HAP-1 (cell line): Measurements from ENCODE around the gene DPAGT1.

Experiments
- DNase-seq, 2 experiments: peaks; one replicate each; pipeline ENCODE4 v3.0.0-alpha.2; 2016 to 2020; ENCODE audit warnings: low spot score in 2 of 2
- H3K27me3 ChIP-seq: fragments of 250-450 bp; sonication (Bioruptor Pico); 2 replicates; pipeline ENCODE4 v1.5.1; 2020; ENCODE audit warnings: low read depth, mild to moderate bottlenecking, moderate library complexity
- H3K36me3 ChIP-seq: fragments of 250-450 bp; sonication (Bioruptor Pico); replicated peaks from 2 replicates; pipeline ENCODE4 v1.5.1; 2020; ENCODE audit warnings: mild to moderate bottlenecking
- H3K4me1 ChIP-seq: fragments of 250-450 bp; sonication (Bioruptor Pico); 2 replicates; pipeline ENCODE4 v1.5.1; 2020; ENCODE audit warnings: mild to moderate bottlenecking
- H3K4me3 ChIP-seq: fragments of 250-450 bp; sonication (Bioruptor Pico); 2 replicates; pipeline ENCODE4 v1.5.1; 2020; ENCODE audit warnings: mild to moderate bottlenecking, moderate library complexity
- H3K9me3 ChIP-seq: fragments of 250-450 bp; sonication (Bioruptor Pico); 2 replicates; pipeline ENCODE4 v1.5.1; 2020; ENCODE audit warnings: mild to moderate bottlenecking, moderate library complexity
- in situ Hi-C: fragments of 300-500 bp; cut with MboI; formaldehyde crosslinking; loops from 3 replicates; pipeline ENCODE4 v1.14.3; 2020; ENCODE audit warnings: low sequenced_read_pairs, inconsistent platforms, mixed read lengths

Gene DPAGT1

DNA sequence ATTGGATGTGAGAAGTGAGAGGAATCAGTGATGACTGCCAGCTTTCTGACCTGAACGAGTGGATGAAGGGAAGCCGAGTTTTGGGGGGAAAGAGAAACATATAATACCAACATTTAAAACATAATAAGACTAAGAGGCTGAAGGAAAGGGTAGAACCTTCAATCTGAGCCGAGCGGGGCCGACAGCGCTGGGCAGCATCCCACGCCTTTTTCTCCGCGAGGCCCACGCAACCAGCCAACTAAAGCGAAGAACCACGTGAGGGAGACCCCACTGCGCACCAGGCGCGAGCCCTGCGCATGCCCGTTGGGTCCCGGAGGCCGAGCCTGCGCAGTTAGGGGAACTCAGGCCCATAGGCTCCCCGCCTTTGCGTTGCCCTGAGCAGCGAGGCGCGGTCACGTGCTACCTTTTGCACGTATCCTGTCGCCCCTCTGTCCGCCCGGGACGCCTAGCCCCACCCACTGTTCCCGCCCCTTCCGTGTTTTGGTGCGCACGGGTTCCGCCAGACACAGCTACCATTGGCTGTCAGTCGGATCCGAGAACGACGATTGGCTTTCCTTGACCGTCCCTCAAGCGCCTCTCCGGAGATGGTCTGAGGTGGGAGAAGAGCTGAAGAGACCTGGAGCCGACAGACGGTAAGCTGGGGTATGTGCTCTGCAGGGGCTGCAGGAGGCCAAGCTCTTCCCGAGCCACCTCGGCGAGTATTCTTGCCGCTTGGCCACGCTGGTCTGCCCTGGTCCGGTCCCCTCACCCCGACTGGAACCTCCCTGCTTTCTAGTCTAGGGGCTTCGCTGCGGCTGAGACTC is 19.6 kb upstream of the DPAGT1 start, which contains the start of gene HINFP:
Gene HINFP, plus strand, starts transcription at position 573 of the 803 bp plus-strand sequence. CDS start 5,365 bp downstream, outside the sequence.
- H3K4me1 ChIP-seq, result peaks cover 13% of the 10 kb centered on the region
- H3K36me3 ChIP-seq, result peaks cover 16% of the 10 kb centered on the region
- peak; percentile 98 to 100 for DNase-seq
- in situ Hi-C loops, result no loop called here
- H3K9me3 ChIP-seq, result no peaks in the 10 kb centered on the region
- peak within 1 kb of the TSS; percentile 83 for H3K4me3 ChIP-seq
- H3K27me3 ChIP-seq, result no peaks in the 10 kb centered on the region

GRCh38 chr11:119120639-119121007 is 19.0 kb upstream of the DPAGT1 start:
- in situ Hi-C loops, result no loop called here
- peak; percentile 61 to 74 for DNase-seq
- H3K36me3 ChIP-seq, result peaks cover 17% of the 10 kb centered on the region
- peaks cover 13% of the 10 kb centered on the region for H3K4me1 ChIP-seq
- no peaks in the 10 kb centered on the region for H3K9me3 ChIP-seq
- peak overlapping the region; percentile 83 for H3K4me3 ChIP-seq
- no peaks in the 10 kb centered on the region for H3K27me3 ChIP-seq

DNA sequence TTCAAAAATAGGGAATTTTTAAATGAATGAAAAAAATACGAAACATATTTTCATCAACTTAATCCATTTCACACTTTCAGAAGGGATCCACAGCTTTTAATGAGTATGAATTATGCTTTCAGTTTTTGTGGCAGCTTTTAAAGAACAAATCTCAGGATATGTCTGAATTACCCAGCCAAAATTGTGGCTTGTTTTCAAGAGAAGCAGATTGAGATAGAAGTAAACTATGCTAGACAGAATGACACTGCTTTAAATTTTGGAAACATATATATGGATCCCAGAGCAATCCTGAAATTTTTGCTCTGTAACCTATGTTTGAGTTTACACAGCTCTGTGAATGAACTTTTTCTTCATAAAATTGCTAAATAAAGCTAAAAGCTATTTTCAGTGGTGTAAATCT is 17.3 kb upstream of the DPAGT1 start:
- in situ Hi-C loops, result no loop called here

GRCh38 chr11:119118227-119118626 is 16.6 kb upstream of the DPAGT1 start:
- in situ Hi-C loops, result no loop called here
- no peaks in the 10 kb centered on the region for H3K9me3 ChIP-seq
- no peaks in the 10 kb centered on the region for H3K27me3 ChIP-seq
- DNase-seq, result no peak
- H3K36me3 ChIP-seq, result peaks cover 14% of the 10 kb centered on the region
- no peak overlapping the region for H3K4me3 ChIP-seq
- H3K4me1 ChIP-seq, result peaks cover 13% of the 10 kb centered on the region

More for the DNA sequence above, 17.3 kb upstream of the DPAGT1 start:
- no peaks in the 10 kb centered on the region for H3K9me3 ChIP-seq
- no peak for DNase-seq
- no peaks in the 10 kb centered on the region for H3K27me3 ChIP-seq
- H3K4me1 ChIP-seq, result peaks cover 13% of the 10 kb centered on the region
- H3K36me3 ChIP-seq, result peaks cover 14% of the 10 kb centered on the region
- no peak overlapping the region for H3K4me3 ChIP-seq

GRCh38 chr11:119117004-119117706 is 15.5 kb upstream of the DPAGT1 start:
- Histone ChIP-seq H3K9me3 (no peaks in the 10 kb centered on the region), H3K36me3 (peaks cover 20% of the 10 kb centered on the region), H3K4me1 (peaks cover 10% of the 10 kb centered on the region), H3K27me3 (no peaks in the 10 kb centered on the region), H3K4me3 (no peak overlapping the region)
- DNase-seq, result no peak
- in situ Hi-C loops, result no loop called here

DNA sequence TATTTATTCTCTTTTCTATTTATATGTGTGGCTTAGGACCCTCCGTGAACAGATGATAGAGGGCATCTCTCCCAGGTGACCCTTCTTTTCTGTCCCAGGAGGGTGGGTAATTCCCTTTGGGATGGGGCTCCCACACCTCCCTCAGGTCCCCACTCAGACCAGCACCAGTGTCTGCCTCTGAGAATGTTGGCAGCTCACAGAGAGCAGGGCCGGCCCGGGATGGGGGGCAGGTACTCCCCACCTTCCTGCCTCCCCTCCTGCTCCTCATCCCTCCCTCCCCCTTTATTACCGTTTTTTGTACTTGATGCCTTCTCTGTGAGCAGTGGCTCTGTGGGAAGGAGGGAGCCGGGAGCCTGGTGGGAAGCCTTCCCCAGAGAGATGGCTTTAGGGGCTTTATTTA is 14.9 kb upstream of the DPAGT1 start:
- H3K27me3 ChIP-seq, result no peaks in the 10 kb centered on the region
- no peak overlapping the region for H3K4me3 ChIP-seq
- H3K36me3 ChIP-seq, result peaks cover 21% of the 10 kb centered on the region
- in situ Hi-C loops, result no loop called here
- H3K4me1 ChIP-seq, result peaks cover 9% of the 10 kb centered on the region
- no peaks in the 10 kb centered on the region for H3K9me3 ChIP-seq
- no peak for DNase-seq

GRCh38 chr11:119116235-119116594 is 14.6 kb upstream of the DPAGT1 start:
- Histone ChIP-seq H3K27me3 (no peaks in the 10 kb centered on the region), H3K4me3 (no peak overlapping the region), H3K36me3 (peaks cover 24% of the 10 kb centered on the region), H3K4me1 (peaks cover 9% of the 10 kb centered on the region), H3K9me3 (no peaks in the 10 kb centered on the region)
- DNase-seq, result no peak
- in situ Hi-C loops, result no loop called here

- Histone ChIP-seq H3K4me1 (peaks cover 5% of the 10 kb centered on the region), H3K36me3 (peaks cover 25% of the 10 kb centered on the region), H3K27me3 (no peaks in the 10 kb centered on the region), H3K4me3 (no peak overlapping the region), H3K9me3 (no peaks in the 10 kb centered on the region)
- no peak for DNase-seq
- in situ Hi-C loops, result no loop called here
These were observed 14.0 kb upstream of the DPAGT1 start for GRCh38 chr11:119115484-119116234.

GRCh38 chr11:119114351-119114750 is 12.7 kb upstream of the DPAGT1 start:
- Histone ChIP-seq H3K9me3 (no peaks in the 10 kb centered on the region), H3K4me1 (no peaks in the 10 kb centered on the region), H3K36me3 (peaks cover 25% of the 10 kb centered on the region), H3K4me3 (no peak overlapping the region), H3K27me3 (no peaks in the 10 kb centered on the region)
- in situ Hi-C loops, result loop anchor here (5.0 kb wide), 1 partner anchor 48 kb away; no protein-coding TSS in a partner anchor
- no peak for DNase-seq

- no peak for DNase-seq
- no peak overlapping the region for H3K4me3 ChIP-seq
- H3K9me3 ChIP-seq, result no peaks in the 10 kb centered on the region
- H3K4me1 ChIP-seq, result peaks cover 2% of the 10 kb centered on the region
- peaks cover 25% of the 10 kb centered on the region for H3K36me3 ChIP-seq
- no peaks in the 10 kb centered on the region for H3K27me3 ChIP-seq
- in situ Hi-C loops, result loop anchor here (5.0 kb wide), 1 partner anchor 49 kb away; no protein-coding TSS in a partner anchor
These were observed 12.1 kb upstream of the DPAGT1 start for GRCh38 chr11:119113716-119114115.

DNA sequence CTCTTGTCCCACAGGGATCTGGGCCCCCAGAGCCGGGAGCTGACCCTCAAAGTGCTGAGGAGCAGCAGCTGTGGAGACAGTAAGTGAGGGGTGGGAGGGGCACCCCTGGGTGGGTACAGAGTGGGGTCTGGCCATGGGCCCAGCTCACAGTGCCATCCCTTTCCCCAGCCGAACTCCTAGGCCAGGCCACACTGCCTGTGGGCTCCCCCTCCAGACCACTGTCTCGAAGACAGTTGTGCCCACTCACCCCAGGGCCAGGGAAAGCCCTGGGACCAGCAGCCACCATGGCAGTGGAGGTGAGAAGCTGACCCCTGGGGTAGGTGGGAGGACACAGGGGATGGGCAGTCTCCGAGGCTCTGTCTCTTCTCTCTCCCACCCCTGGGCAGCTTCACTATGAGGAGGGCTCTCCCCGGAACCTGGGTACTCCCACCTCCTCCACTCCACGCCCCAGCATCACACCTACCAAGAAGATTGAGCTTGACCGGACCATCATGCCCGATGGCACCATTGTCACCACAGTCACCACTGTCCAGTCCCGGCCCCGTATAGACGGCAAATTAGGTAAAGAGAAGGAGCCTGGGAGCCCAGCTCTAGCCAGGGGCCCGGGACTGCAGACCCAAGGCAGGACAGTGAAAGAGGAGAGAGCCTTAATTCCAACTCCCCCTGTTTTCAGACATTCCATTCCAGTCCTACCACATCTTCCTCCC is 10.8 kb upstream of the DPAGT1 start:
- Histone ChIP-seq H3K9me3 (no peaks in the 10 kb centered on the region), H3K27me3 (no peaks in the 10 kb centered on the region), H3K36me3 (peaks cover 25% of the 10 kb centered on the region), H3K4me1 (peaks cover 7% of the 10 kb centered on the region), H3K4me3 (no peak overlapping the region)
- in situ Hi-C loops, result loop anchor here (5.0 kb wide), 1 partner anchor 50 kb away; no protein-coding TSS in a partner anchor
- no peak for DNase-seq

DNA sequence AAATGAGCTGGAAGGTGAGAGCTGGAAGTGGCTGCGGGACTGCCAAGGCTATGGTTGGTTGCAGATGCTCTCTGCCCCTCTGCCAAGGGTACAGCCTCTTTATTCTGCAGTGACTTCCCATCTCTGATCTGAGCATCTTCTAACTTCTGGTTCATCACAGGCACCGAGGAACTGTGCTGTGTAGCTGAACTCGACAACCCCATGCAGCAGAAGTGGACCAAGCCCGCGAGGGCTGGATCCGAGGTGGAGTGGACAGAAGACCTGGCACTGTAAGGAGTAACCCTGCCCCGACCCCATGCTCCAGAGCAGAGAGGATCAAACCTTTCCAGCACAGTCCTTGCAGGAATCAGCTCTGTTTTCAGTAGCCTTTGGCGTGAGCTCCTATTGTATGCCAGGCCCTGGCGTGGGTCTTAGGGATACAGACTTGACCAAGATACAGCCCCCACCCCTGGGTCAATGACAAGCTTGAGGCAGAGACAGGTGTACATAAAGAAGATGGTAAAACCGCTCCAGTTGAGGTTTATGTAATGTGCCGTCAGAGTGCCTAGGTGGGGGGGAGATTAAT is 9.8 kb upstream of the DPAGT1 start:
- H3K27me3 ChIP-seq, result no peaks in the 10 kb centered on the region
- no peaks in the 10 kb centered on the region for H3K9me3 ChIP-seq
- in situ Hi-C loops, result loop anchor here (5.0 kb wide), 1 partner anchor 51 kb away; no protein-coding TSS in a partner anchor
- no peak for DNase-seq
- peaks cover 25% of the 10 kb centered on the region for H3K36me3 ChIP-seq
- no peak overlapping the region for H3K4me3 ChIP-seq
- H3K4me1 ChIP-seq, result peaks cover 13% of the 10 kb centered on the region

DNA sequence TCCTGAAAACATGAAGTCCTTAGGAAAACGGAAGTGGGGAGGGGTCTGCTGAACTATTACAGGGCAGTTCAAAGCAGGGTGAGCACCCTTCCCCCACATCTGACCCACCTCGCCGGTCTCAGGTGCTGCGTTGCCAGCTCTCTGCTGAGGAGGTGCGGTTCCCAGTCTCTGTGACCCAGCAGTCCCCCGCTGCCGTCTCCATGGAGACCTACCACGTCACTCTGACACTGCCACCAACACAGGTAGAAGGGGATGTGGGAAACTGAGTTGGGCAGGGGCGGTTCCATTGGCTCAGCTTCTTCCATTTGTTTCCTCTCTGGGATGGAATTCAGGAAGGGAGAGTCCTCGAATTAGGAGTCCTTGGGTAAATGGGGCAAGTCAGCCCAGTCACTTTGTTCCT is 8.8 kb upstream of the DPAGT1 start:
- no peak for DNase-seq
- H3K36me3 ChIP-seq, result peaks cover 23% of the 10 kb centered on the region
- in situ Hi-C loops, result loop anchor here (5.0 kb wide), 1 partner anchor 52 kb away; no protein-coding TSS in a partner anchor

More for the DNA sequence above, 8.8 kb upstream of the DPAGT1 start:
- Histone ChIP-seq H3K4me1 (peaks cover 16% of the 10 kb centered on the region), H3K27me3 (no peaks in the 10 kb centered on the region), H3K9me3 (no peaks in the 10 kb centered on the region), H3K4me3 (no peak overlapping the region)
